GM18861 (cell line): Measurements from ENCODE around the gene MCHR1.

Experiments
- ATAC-seq: cut with Tn5 transposase; IDR thresholded peaks from one replicate; pipeline ENCODE4 v1.9.1; 2021; ENCODE audit not compliant: unreplicated experiment

MCHR1 gene

GRCh38 chr22:40723396-40723933 lies 44.2 kb downstream of the MCHR1 start:
- no peak for ATAC-seq

- no peak for ATAC-seq
These were observed 47.2 kb downstream of the MCHR1 start for GRCh38 chr22:40726514-40726913.

GRCh38 chr22:40727070-40727963 lies 48.0 kb downstream of the MCHR1 start:
- no peak for ATAC-seq

GRCh38 chr22:40727964-40728615 lies 48.8 kb downstream of the MCHR1 start:
- no peak for ATAC-seq

GRCh38 chr22:40728731-40729189 lies 49.5 kb downstream of the MCHR1 start:
- no peak for ATAC-seq

- no peak for ATAC-seq
These were observed 50.0 kb downstream of the MCHR1 start for GRCh38 chr22:40729284-40729683.
